H1 (cell line): ENCODE measurements around the gene ASB6. TPM values are rescaled to one million over a fixed set of nuclear protein-coding genes. Genes with fewer than 3 reads are reported as not detected.
A peak's percentile ranks its signal among the peaks of the same experiment; 100 is the strongest.

ENCODE experiments used
- CTCF ChIA-PET: fragments of 300-600 bp; sonication (Branson Sonifier 250); formaldehyde crosslinking; loops from one replicate; lab custom pipeline; 2021; ENCODE audit not compliant: partially characterized antibody; lab: Charles Lee
- POLR2A ChIA-PET: fragments of 300-600 bp; sonication (Branson Sonifier 250); formaldehyde crosslinking; loops from one replicate; lab custom pipeline; 2021; ENCODE audit warnings: inconsistent platforms; ENCODE audit not compliant: partially characterized antibody; lab: Charles Lee
- DNase-seq, 2 experiments: peaks; one replicate each; pipeline versions ENCODE4 v3.0.0 to v3.0.0-alpha.2; 2010 to 2022; ENCODE audit warnings: low spot score in 2 of 2, low read depth in 1 of 2, mixed read lengths in 1 of 2
- FAIRE-seq: peaks from 2 replicates; lab custom pipeline; 2011; peaks lifted over from hg19 to GRCh38; lab: Jason Lieb, UNC
- H2AFZ ChIP-seq: 2 replicates; pipeline ENCODE4 v1.8.1; 2012; ENCODE audit warnings: low read length, inconsistent platforms
- H2AK5ac ChIP-seq: 2 replicates; pipeline ENCODE4 v1.6.1; 2013; ENCODE audit warnings: low read depth, low read length
- H2BK120ac ChIP-seq: replicated peaks from 2 replicates; pipeline ENCODE3; 2013; ENCODE audit warnings: low read depth, low read length, inconsistent platforms
- H2BK12ac ChIP-seq: 2 replicates; pipeline ENCODE4 v1.6.1; 2013; ENCODE audit warnings: low read depth, low read length
- H2BK15ac ChIP-seq: 2 replicates; pipeline ENCODE4 v1.6.1; 2013; ENCODE audit warnings: low read length
- H2BK20ac ChIP-seq: 2 replicates; pipeline ENCODE4 v1.6.1; 2013; ENCODE audit warnings: low read length
- H2BK5ac ChIP-seq: 2 replicates; pipeline ENCODE4 v1.6.1; 2013; ENCODE audit warnings: low read depth, low read length
- H3K14ac ChIP-seq: 2 replicates; pipeline ENCODE4 v1.6.1; 2013; ENCODE audit warnings: inconsistent platforms; ENCODE audit not compliant: insufficient read length
- H3K18ac ChIP-seq: 2 replicates; pipeline ENCODE4 v1.6.1; 2013; ENCODE audit warnings: low read length; ENCODE audit errors: extremely low read depth
- H3K23ac ChIP-seq: 2 replicates; pipeline ENCODE4 v1.6.1; 2013; ENCODE audit warnings: inconsistent platforms; ENCODE audit not compliant: insufficient read length
- H3K23me2 ChIP-seq: 2 replicates; pipeline ENCODE4 v1.6.1; 2013; ENCODE audit warnings: low read depth, low read length
- H3K27ac ChIP-seq: 2 replicates; pipeline ENCODE4 v1.6.1; 2011; ENCODE audit warnings: low read depth, low read length, inconsistent platforms
- H3K27me3 ChIP-seq, 4 experiments: replicated peaks in 1 of 4; 1 replicate in 1 of 4; 2 replicates in 3 of 4; pipeline versions ENCODE4 v1.6.1 to v1.8.1; 2011 to 2013; ENCODE audit warnings: low read length in 3 of 4, mild to moderate bottlenecking in 3 of 4, inconsistent platforms in 2 of 4, mixed read lengths in 2 of 4, moderate library complexity in 1 of 4; ENCODE audit not compliant: control insufficient read depth in 3 of 4, insufficient read depth in 3 of 4; ENCODE audit errors: extremely low read depth in 1 of 4
- H3K36me3 ChIP-seq, 4 experiments: 2 replicates each; pipeline versions ENCODE4 v1.6.1 to v1.8.1; 2011 to 2013; ENCODE audit warnings: mild to moderate bottlenecking in 4 of 4, low read length in 3 of 4, moderate library complexity in 2 of 4, control low read depth in 1 of 4, inconsistent platforms in 1 of 4; ENCODE audit not compliant: insufficient read depth in 4 of 4, control insufficient read depth in 2 of 4
- H3K4ac ChIP-seq: replicated peaks from 2 replicates; pipeline ENCODE3; 2013; ENCODE audit warnings: low read length, low read depth, mixed read lengths, inconsistent platforms; ENCODE audit not compliant: insufficient read length
- H3K4me1 ChIP-seq, 4 experiments: replicated peaks in 1 of 4; 1 replicate in 1 of 4; 2 replicates in 3 of 4; pipeline versions ENCODE4 v1.6.1 to v1.8.1; 2011 to 2013; ENCODE audit warnings: low read length in 3 of 4, inconsistent platforms in 2 of 4, mixed read lengths in 1 of 4; ENCODE audit not compliant: insufficient read depth in 4 of 4, control insufficient read depth in 3 of 4
- H3K4me2 ChIP-seq, 2 experiments: 2 replicates each; pipeline versions ENCODE4 v1.6.1 to v1.8.1; 2011 to 2013; ENCODE audit warnings: low read depth in 2 of 2, low read length in 2 of 2, control low read depth in 1 of 2, inconsistent platforms in 1 of 2, mild to moderate bottlenecking in 1 of 2; ENCODE audit not compliant: insufficient read depth in 1 of 2
- H3K4me3 ChIP-seq, 4 experiments: fragments of 200-600, 300-600 bp in 1 of 4; sonication (generic), shearing (Covaris generic), sonication (Bioruptor Twin) in 1 of 4; 2 replicates each; pipeline versions ENCODE4 v1.5.1 to v1.8.1; 2011 to 2016; ENCODE audit warnings: low read length in 4 of 4, low read depth in 3 of 4, control low read depth in 2 of 4, inconsistent platforms in 2 of 4, mild to moderate bottlenecking in 2 of 4, mixed read lengths in 1 of 4, moderate library complexity in 1 of 4; ENCODE audit not compliant: insufficient read depth in 2 of 4; ENCODE audit errors: extremely low read depth in 1 of 4
- H3K56ac ChIP-seq: replicated peaks from 2 replicates; pipeline ENCODE3; 2013; ENCODE audit warnings: low read depth, mild to moderate bottlenecking, mixed read lengths, low read length, inconsistent platforms; ENCODE audit not compliant: insufficient read length
- H3K79me1 ChIP-seq: 2 replicates; pipeline ENCODE4 v1.6.1; 2013; ENCODE audit warnings: low read depth, low read length, control low read depth
- H3K79me2 ChIP-seq, 2 experiments: 2 replicates each; pipeline versions ENCODE4 v1.6.1 to v1.8.1; 2012 to 2013; ENCODE audit warnings: low read length in 2 of 2, mild to moderate bottlenecking in 2 of 2, inconsistent platforms in 1 of 2; ENCODE audit not compliant: insufficient read depth in 2 of 2, control insufficient read depth in 1 of 2
- H3K9ac ChIP-seq, 4 experiments: replicated peaks in 1 of 4; 1 replicate in 1 of 4; 2 replicates in 3 of 4; pipeline versions ENCODE4 v1.6.1 to v1.8.1; 2011 to 2013; ENCODE audit warnings: low read depth in 3 of 4, low read length in 3 of 4, control low read depth in 2 of 4, mild to moderate bottlenecking in 2 of 4, moderate library complexity in 2 of 4, inconsistent platforms in 1 of 4; ENCODE audit errors: extremely low read depth in 1 of 4
- H3K9me3 ChIP-seq, 2 experiments: 2 replicates each; pipeline versions ENCODE4 v1.6.1 to v1.8.1; 2012 to 2013; ENCODE audit warnings: mild to moderate bottlenecking in 2 of 2, moderate library complexity in 2 of 2, control low read depth in 1 of 2, inconsistent platforms in 1 of 2, low read depth in 1 of 2, low read length in 1 of 2, mixed read lengths in 1 of 2; ENCODE audit not compliant: insufficient read depth in 2 of 2
- H4K20me1 ChIP-seq, 2 experiments: replicated peaks in 1 of 2; 2 replicates each; pipeline versions ENCODE3 to v1.8.1; 2011 to 2013; ENCODE audit warnings: inconsistent platforms in 2 of 2, low read length in 2 of 2, mild to moderate bottlenecking in 1 of 2; ENCODE audit not compliant: insufficient read depth in 2 of 2, control insufficient read depth in 1 of 2
- H4K5ac ChIP-seq: 2 replicates; pipeline ENCODE4 v1.6.1; 2013; ENCODE audit warnings: low read length, low read depth, mixed read lengths, inconsistent platforms; ENCODE audit not compliant: insufficient read length
- H4K8ac ChIP-seq: 2 replicates; pipeline ENCODE4 v1.8.0; 2013; ENCODE audit warnings: mild to moderate bottlenecking, moderate library complexity, low read length, inconsistent platforms; ENCODE audit not compliant: insufficient read depth; ENCODE audit errors: extremely low read depth
- H4K91ac ChIP-seq: replicated peaks from 2 replicates; pipeline ENCODE3; 2013; ENCODE audit warnings: low read length, mixed read lengths, inconsistent platforms; ENCODE audit not compliant: insufficient read length
- ATF3 ChIP-seq: IDR thresholded peaks from 2 replicates; pipeline ENCODE4 v1.6.1; 2011; ENCODE audit warnings: low read depth, mild to moderate bottlenecking, low read length; ENCODE audit not compliant: insufficient read depth
- CBX8 ChIP-seq: fragments of 300-800, 300-1000 bp; sonication (generic); IDR thresholded peaks from 2 replicates; pipeline ENCODE4 v1.7.1; 2016; ENCODE audit warnings: low read depth, low read length, borderline replicate concordance
- EP300 ChIP-seq, 2 experiments: IDR thresholded peaks; 1 replicate in 1 of 2; 2 replicates in 1 of 2; pipeline ENCODE4 v1.6.1; 2011 to 2012; ENCODE audit warnings: low read depth in 2 of 2, low read length in 2 of 2, mild to moderate bottlenecking in 2 of 2, borderline replicate concordance in 1 of 2, inconsistent platforms in 1 of 2, moderate library complexity in 1 of 2
- RFX5 ChIP-seq: IDR thresholded peaks from 2 replicates; pipeline ENCODE4 v1.6.1; 2011; ENCODE audit warnings: low read depth, low read length, improper control_type of control experiment, borderline replicate concordance
- RNF2 ChIP-seq: fragments of 200-900, 300-1000 bp; sonication (generic); IDR thresholded peaks from 2 replicates; pipeline ENCODE4 v1.7.1; 2016; ENCODE audit warnings: borderline replicate concordance, low read depth, mild to moderate bottlenecking, antibody characterized with exemption, low read length; ENCODE audit not compliant: poor library complexity, severe bottlenecking; ENCODE audit errors: missing control alignments
- SIX5 ChIP-seq: IDR thresholded peaks from 2 replicates; pipeline ENCODE4 v1.6.1; 2011; ENCODE audit warnings: mild to moderate bottlenecking, low read depth, low read length
- SP1 ChIP-seq: IDR thresholded peaks from 2 replicates; pipeline ENCODE4 v1.6.1; 2011; ENCODE audit warnings: low read depth, low read length
- YY1 ChIP-seq: IDR thresholded peaks from 2 replicates; pipeline ENCODE4 v1.6.1; 2011; ENCODE audit warnings: low read depth, mild to moderate bottlenecking, low read length
- WGBS, 2 experiments: shearing (Covaris generic) in 1 of 2; methylation state at CpG; one replicate each; pipeline versions ENCODE4 v1.1.6 to v1.1.7; 2013 to 2015; ENCODE audit warnings: low lambda C conversion rate in 2 of 2, mixed read lengths in 2 of 2, inconsistent platforms in 1 of 2, low coverage in 1 of 2, missing lambda C conversion rate in 1 of 2; ENCODE audit not compliant: insufficient replicate concordance in 2 of 2, insufficient coverage in 1 of 2, insufficient read length in 1 of 2; ENCODE audit errors: extremely low coverage in 1 of 2, missing lambda C conversion rate in 1 of 2; 5-methylcytosine and 5-hydroxymethylcytosine counted together
- polyA plus RNA-seq, 7 experiments: library from polyadenylated mRNA; depleted of rRNA in 3 of 7; stranded (reverse) in 5 of 7; unstranded in 2 of 7; fragments of >200 nt in 5 of 7; fragments of 200-250 nt in 2 of 7; gene quantifications; 1 replicate in 5 of 7; 2 replicates in 1 of 7; 4 replicates in 1 of 7; pipeline versions ENCODE4 v1.2.1 to v1.2.3, GENCODE V29; 2011 to 2013; ENCODE audit warnings: missing spikeins in 2 of 7, mixed read lengths in 2 of 7
- total RNA-seq: library from RNA; stranded (reverse); fragmentation: NEBNext Ultra II Directional; extraction: Animal tissue kit (Norgen Biotek cat#: 25700); gene quantifications from 2 replicates; pipeline ENCODE4 v1.2.1, GENCODE V29; 2021

ASB6 gene
- total and polyA plus RNA-seq, 2 of the 8 experiments (the other 6 are each of a cell fraction or from before 2014, with no cell fraction given): 14.0 to 17.3 TPM

- Histone ChIP-seq H3K27ac (no peak overlapping the region), H3K18ac (no peak overlapping the region), H3K9ac (no peak overlapping the region), H4K20me1 (no peaks in the 10 kb centered on the region), H2BK15ac (0 out of 2 replicates have a peak overlapping the region, but pooled peaks have one; percentile 29), H2BK12ac (no peak overlapping the region), H2AK5ac (0 out of 2 replicates have a peak overlapping the region, but pooled peaks have one; percentile 39), H3K4me2 (no peak overlapping the region), H2AFZ (no peak overlapping the region), H3K36me3 (no peaks in the 10 kb centered on the region), H4K5ac (no peak overlapping the region), H4K91ac (no peak overlapping the region), H3K23ac (no peak overlapping the region), H3K9me3 (no peaks in the 10 kb centered on the region), H3K23me2 (no peaks in the 10 kb centered on the region), H3K4me3 (no peak overlapping the region), H3K4me1 (peaks cover 0 to 2% (median 0%) of the 10 kb centered on the region in 4 experiments; a peak in 3 of 7 replicates), H4K8ac (no peak overlapping the region), H3K27me3 (no peaks in the 10 kb centered on the region; a peak in 2 of 7 replicates), H3K79me2 (no peaks in the 10 kb centered on the region), H2BK5ac (no peak overlapping the region), H2BK120ac (no peak overlapping the region), H3K79me1 (no peaks in the 10 kb centered on the region), H3K56ac (no peak overlapping the region), H3K4ac (no peak overlapping the region), H3K14ac (no peak overlapping the region), H2BK20ac (no peak overlapping the region)
- 79% methylated on average over 4 of the region's 4 CpGs; no CpG with 5 or more reads in 1 of the 2 experiments for WGBS, 2 experiments
- POLR2A ChIA-PET: interaction anchor here (2.0 kb wide), 1 partner anchor 12 kb away, joined by 6 read pairs; the partner anchor contains the start of gene PRRX2
- DNase-seq (no peak), FAIRE-seq (no peak)
- CTCF ChIA-PET: interaction anchor here (0.6 to 1.9 kb wide), 11 partner anchors 9 to 113 kb away, joined by 3 to 7 read pairs (median 3); no protein-coding TSS in a partner anchor
- TF ChIP-seq EP300 (IDR thresholded peaks at IDR 0.05; ENCODE audit: borderline replicate concordance in 1 of 2, low read depth in 2 of 2, low read length in 2 of 2) (no peak), SP1 (no peak), RNF2 (no peak), ATF3 (no peak), SIX5 (no peak), RFX5 (no peak), YY1 (no peak), CBX8 (no peak)
Observed at GRCh38 chr9:129676287-129676686, 34.3 kb upstream of the ASB6 start.
